Measurements from ENCODE around the gene PLCE1.
"Not testable (repeated sequence)": the region's sequence is repeated elsewhere in the genome, so short reads cannot be mapped to it uniquely, and the experiment has no call there.

Gene PLCE1

GRCh38 chr10:93993782-93994437, at the start of gene PLCE1:
Gene PLCE1 (plus strand): TSS chr10:93993931. CDS start chr10:94031047, 37,116 bp downstream.
- peak; percentile 35 for DNase-seq

GRCh38 chr10:93945819-93946218, 47.9 kb upstream of the PLCE1 start:
- DNase-seq, result no peak

GRCh38 chr10:93947055-93947454, 46.7 kb upstream of the PLCE1 start:
- no peak for DNase-seq

- DNase-seq, result no peak
Observed at GRCh38 chr10:93947524-93947923, 46.2 kb upstream of the PLCE1 start.

GRCh38 chr10:93951905-93952304, 41.8 kb upstream of the PLCE1 start:
- DNase-seq, result no peak

GRCh38 chr10:93954299-93954698, 39.4 kb upstream of the PLCE1 start:
- no peak for DNase-seq

GRCh38 chr10:93954726-93955363, 38.9 kb upstream of the PLCE1 start:
- no peak for DNase-seq

- no peak for DNase-seq
Observed at GRCh38 chr10:93958834-93959233, 34.9 kb upstream of the PLCE1 start.

GRCh38 chr10:93960988-93961387, 32.7 kb upstream of the PLCE1 start:
- DNase-seq, result not testable (repeated sequence)

- no peak for DNase-seq
Observed at GRCh38 chr10:93962973-93963372, 30.8 kb upstream of the PLCE1 start.

- no peak for DNase-seq
Observed at GRCh38 chr10:93963434-93963833, 30.3 kb upstream of the PLCE1 start.

GRCh38 chr10:93965911-93966310, 27.8 kb upstream of the PLCE1 start:
- DNase-seq, result no peak

GRCh38 chr10:93967756-93968155, 26.0 kb upstream of the PLCE1 start:
- DNase-seq, result no peak

GRCh38 chr10:93968540-93968945, 25.2 kb upstream of the PLCE1 start:
- DNase-seq, result no peak

GRCh38 chr10:93970433-93971010, 23.2 kb upstream of the PLCE1 start:
- DNase-seq, result not testable (repeated sequence)

- no peak for DNase-seq
Observed at GRCh38 chr10:93973748-93974445, 19.8 kb upstream of the PLCE1 start.

GRCh38 chr10:93977442-93977841, 16.3 kb upstream of the PLCE1 start:
- no peak for DNase-seq

GRCh38 chr10:93980486-93980885, 13.2 kb upstream of the PLCE1 start:
- no peak for DNase-seq

GRCh38 chr10:93991114-93991513, 2.6 kb upstream of the PLCE1 start:
- DNase-seq, result no peak

GRCh38 chr10:93991596-93992284, 2.0 kb upstream of the PLCE1 start:
- no peak for DNase-seq

GRCh38 chr10:93992400-93993030, 1.2 kb upstream of the PLCE1 start:
- no peak for DNase-seq

- no peak for DNase-seq
Observed at GRCh38 chr10:93993414-93993781, 333 bp upstream of the PLCE1 start.

- no peak for DNase-seq
Observed at GRCh38 chr10:93994438-93994801, 689 bp downstream of the PLCE1 start.

Data from stimulated activated CD4-positive, alpha-beta T cell treated with anti-CD3 and anti-CD28 coated beads, Interleukin-15, amount 100 ng/mL, for 24 hours (primary cell).